H1 (cell line): Measurements from ENCODE around the gene MEGF11. TPM values are rescaled to one million over a fixed set of nuclear protein-coding genes. Genes with fewer than 3 reads are reported as not detected.

ENCODE experiments used
- CTCF ChIA-PET: fragments of 300-600 bp; sonication (Branson Sonifier 250); formaldehyde crosslinking; loops from one replicate; lab custom pipeline; 2021; ENCODE audit not compliant: partially characterized antibody; lab: Charles Lee
- POLR2A ChIA-PET: fragments of 300-600 bp; sonication (Branson Sonifier 250); formaldehyde crosslinking; loops from one replicate; lab custom pipeline; 2021; ENCODE audit warnings: inconsistent platforms; ENCODE audit not compliant: partially characterized antibody; lab: Charles Lee
- DNase-seq, 2 experiments: peaks; one replicate each; pipeline versions ENCODE4 v3.0.0 to v3.0.0-alpha.2; 2010 to 2022; ENCODE audit warnings: low spot score in 2 of 2, low read depth in 1 of 2, mixed read lengths in 1 of 2
- FAIRE-seq: peaks from 2 replicates; lab custom pipeline; 2011; peaks lifted over from hg19 to GRCh38; lab: Jason Lieb, UNC
- H2AFZ ChIP-seq: 2 replicates; pipeline ENCODE4 v1.8.1; 2012; ENCODE audit warnings: low read length, inconsistent platforms
- H2AK5ac ChIP-seq: 2 replicates; pipeline ENCODE4 v1.6.1; 2013; ENCODE audit warnings: low read depth, low read length
- H2BK120ac ChIP-seq: replicated peaks from 2 replicates; pipeline ENCODE3; 2013; ENCODE audit warnings: low read depth, low read length, inconsistent platforms
- H2BK12ac ChIP-seq: 2 replicates; pipeline ENCODE4 v1.6.1; 2013; ENCODE audit warnings: low read depth, low read length
- H2BK15ac ChIP-seq: 2 replicates; pipeline ENCODE4 v1.6.1; 2013; ENCODE audit warnings: low read length
- H2BK20ac ChIP-seq: 2 replicates; pipeline ENCODE4 v1.6.1; 2013; ENCODE audit warnings: low read length
- H2BK5ac ChIP-seq: 2 replicates; pipeline ENCODE4 v1.6.1; 2013; ENCODE audit warnings: low read depth, low read length
- H3K14ac ChIP-seq: 2 replicates; pipeline ENCODE4 v1.6.1; 2013; ENCODE audit warnings: inconsistent platforms; ENCODE audit not compliant: insufficient read length
- H3K18ac ChIP-seq: 2 replicates; pipeline ENCODE4 v1.6.1; 2013; ENCODE audit warnings: low read length; ENCODE audit errors: extremely low read depth
- H3K23ac ChIP-seq: 2 replicates; pipeline ENCODE4 v1.6.1; 2013; ENCODE audit warnings: inconsistent platforms; ENCODE audit not compliant: insufficient read length
- H3K23me2 ChIP-seq: 2 replicates; pipeline ENCODE4 v1.6.1; 2013; ENCODE audit warnings: low read depth, low read length
- H3K27ac ChIP-seq: 2 replicates; pipeline ENCODE4 v1.6.1; 2011; ENCODE audit warnings: low read depth, low read length, inconsistent platforms
- H3K27me3 ChIP-seq, 4 experiments: replicated peaks in 1 of 4; 1 replicate in 1 of 4; 2 replicates in 3 of 4; pipeline versions ENCODE4 v1.6.1 to v1.8.1; 2011 to 2013; ENCODE audit warnings: low read length in 3 of 4, mild to moderate bottlenecking in 3 of 4, inconsistent platforms in 2 of 4, mixed read lengths in 2 of 4, moderate library complexity in 1 of 4; ENCODE audit not compliant: control insufficient read depth in 3 of 4, insufficient read depth in 3 of 4; ENCODE audit errors: extremely low read depth in 1 of 4
- H3K36me3 ChIP-seq, 4 experiments: 2 replicates each; pipeline versions ENCODE4 v1.6.1 to v1.8.1; 2011 to 2013; ENCODE audit warnings: mild to moderate bottlenecking in 4 of 4, low read length in 3 of 4, moderate library complexity in 2 of 4, control low read depth in 1 of 4, inconsistent platforms in 1 of 4; ENCODE audit not compliant: insufficient read depth in 4 of 4, control insufficient read depth in 2 of 4
- H3K4ac ChIP-seq: replicated peaks from 2 replicates; pipeline ENCODE3; 2013; ENCODE audit warnings: low read length, low read depth, mixed read lengths, inconsistent platforms; ENCODE audit not compliant: insufficient read length
- H3K4me1 ChIP-seq, 4 experiments: replicated peaks in 1 of 4; 1 replicate in 1 of 4; 2 replicates in 3 of 4; pipeline versions ENCODE4 v1.6.1 to v1.8.1; 2011 to 2013; ENCODE audit warnings: low read length in 3 of 4, inconsistent platforms in 2 of 4, mixed read lengths in 1 of 4; ENCODE audit not compliant: insufficient read depth in 4 of 4, control insufficient read depth in 3 of 4
- H3K4me2 ChIP-seq, 2 experiments: 2 replicates each; pipeline versions ENCODE4 v1.6.1 to v1.8.1; 2011 to 2013; ENCODE audit warnings: low read depth in 2 of 2, low read length in 2 of 2, control low read depth in 1 of 2, inconsistent platforms in 1 of 2, mild to moderate bottlenecking in 1 of 2; ENCODE audit not compliant: insufficient read depth in 1 of 2
- H3K4me3 ChIP-seq, 4 experiments: fragments of 200-600, 300-600 bp in 1 of 4; sonication (generic), shearing (Covaris generic), sonication (Bioruptor Twin) in 1 of 4; 2 replicates each; pipeline versions ENCODE4 v1.5.1 to v1.8.1; 2011 to 2016; ENCODE audit warnings: low read length in 4 of 4, low read depth in 3 of 4, control low read depth in 2 of 4, inconsistent platforms in 2 of 4, mild to moderate bottlenecking in 2 of 4, mixed read lengths in 1 of 4, moderate library complexity in 1 of 4; ENCODE audit not compliant: insufficient read depth in 2 of 4; ENCODE audit errors: extremely low read depth in 1 of 4
- H3K56ac ChIP-seq: replicated peaks from 2 replicates; pipeline ENCODE3; 2013; ENCODE audit warnings: low read depth, mild to moderate bottlenecking, mixed read lengths, low read length, inconsistent platforms; ENCODE audit not compliant: insufficient read length
- H3K79me1 ChIP-seq: 2 replicates; pipeline ENCODE4 v1.6.1; 2013; ENCODE audit warnings: low read depth, low read length, control low read depth
- H3K79me2 ChIP-seq, 2 experiments: 2 replicates each; pipeline versions ENCODE4 v1.6.1 to v1.8.1; 2012 to 2013; ENCODE audit warnings: low read length in 2 of 2, mild to moderate bottlenecking in 2 of 2, inconsistent platforms in 1 of 2; ENCODE audit not compliant: insufficient read depth in 2 of 2, control insufficient read depth in 1 of 2
- H3K9ac ChIP-seq, 4 experiments: replicated peaks in 1 of 4; 1 replicate in 1 of 4; 2 replicates in 3 of 4; pipeline versions ENCODE4 v1.6.1 to v1.8.1; 2011 to 2013; ENCODE audit warnings: low read depth in 3 of 4, low read length in 3 of 4, control low read depth in 2 of 4, mild to moderate bottlenecking in 2 of 4, moderate library complexity in 2 of 4, inconsistent platforms in 1 of 4; ENCODE audit errors: extremely low read depth in 1 of 4
- H3K9me3 ChIP-seq, 2 experiments: 2 replicates each; pipeline versions ENCODE4 v1.6.1 to v1.8.1; 2012 to 2013; ENCODE audit warnings: mild to moderate bottlenecking in 2 of 2, moderate library complexity in 2 of 2, control low read depth in 1 of 2, inconsistent platforms in 1 of 2, low read depth in 1 of 2, low read length in 1 of 2, mixed read lengths in 1 of 2; ENCODE audit not compliant: insufficient read depth in 2 of 2
- H4K20me1 ChIP-seq, 2 experiments: replicated peaks in 1 of 2; 2 replicates each; pipeline versions ENCODE3 to v1.8.1; 2011 to 2013; ENCODE audit warnings: inconsistent platforms in 2 of 2, low read length in 2 of 2, mild to moderate bottlenecking in 1 of 2; ENCODE audit not compliant: insufficient read depth in 2 of 2, control insufficient read depth in 1 of 2
- H4K5ac ChIP-seq: 2 replicates; pipeline ENCODE4 v1.6.1; 2013; ENCODE audit warnings: low read length, low read depth, mixed read lengths, inconsistent platforms; ENCODE audit not compliant: insufficient read length
- H4K8ac ChIP-seq: 2 replicates; pipeline ENCODE4 v1.8.0; 2013; ENCODE audit warnings: mild to moderate bottlenecking, moderate library complexity, low read length, inconsistent platforms; ENCODE audit not compliant: insufficient read depth; ENCODE audit errors: extremely low read depth
- H4K91ac ChIP-seq: replicated peaks from 2 replicates; pipeline ENCODE3; 2013; ENCODE audit warnings: low read length, mixed read lengths, inconsistent platforms; ENCODE audit not compliant: insufficient read length
- BCL11A ChIP-seq, 2 experiments: IDR thresholded peaks; one replicate each; pipeline ENCODE4 v1.6.1; 2011; ENCODE audit warnings: low read depth in 2 of 2, low read length in 2 of 2, mild to moderate bottlenecking in 2 of 2
- BRCA1 ChIP-seq: IDR thresholded peaks from 2 replicates; pipeline ENCODE4 v1.6.1; 2012; ENCODE audit warnings: low read depth, low read length, improper control_type of control experiment
- CBX8 ChIP-seq: fragments of 300-800, 300-1000 bp; sonication (generic); IDR thresholded peaks from 2 replicates; pipeline ENCODE4 v1.7.1; 2016; ENCODE audit warnings: low read depth, low read length, borderline replicate concordance
- FOSL1 ChIP-seq: IDR thresholded peaks from 2 replicates; pipeline ENCODE4 v1.6.1; 2011; ENCODE audit warnings: mild to moderate bottlenecking, low read depth, low read length, moderate library complexity; ENCODE audit not compliant: insufficient read depth
- GTF2F1 ChIP-seq: IDR thresholded peaks from 2 replicates; pipeline ENCODE4 v1.6.1; 2012; ENCODE audit warnings: low read depth, low read length, improper control_type of control experiment, borderline replicate concordance
- KDM1A ChIP-seq: fragments of 200-600, 300-600 bp; sonication (generic); IDR thresholded peaks from 2 replicates; pipeline ENCODE4 v1.7.1; 2016; ENCODE audit warnings: mild to moderate bottlenecking, low read length, borderline replicate concordance
- RBBP5 ChIP-seq: IDR thresholded peaks from 2 replicates; pipeline ENCODE4 v1.7.1; 2012; ENCODE audit warnings: low read depth, mild to moderate bottlenecking, inconsistent platforms, low read length, moderate library complexity, borderline replicate concordance
- TAF1 ChIP-seq: IDR thresholded peaks from 2 replicates; pipeline ENCODE4 v1.6.1; 2011; ENCODE audit warnings: mild to moderate bottlenecking, low read depth, low read length
- TBP ChIP-seq: IDR thresholded peaks from 2 replicates; pipeline ENCODE4 v1.6.1; 2011; ENCODE audit warnings: low read depth, low read length, improper control_type of control experiment
- WGBS, 2 experiments: shearing (Covaris generic) in 1 of 2; methylation state at CpG; one replicate each; pipeline versions ENCODE4 v1.1.6 to v1.1.7; 2013 to 2015; ENCODE audit warnings: low lambda C conversion rate in 2 of 2, mixed read lengths in 2 of 2, inconsistent platforms in 1 of 2, low coverage in 1 of 2, missing lambda C conversion rate in 1 of 2; ENCODE audit not compliant: insufficient replicate concordance in 2 of 2, insufficient coverage in 1 of 2, insufficient read length in 1 of 2; ENCODE audit errors: extremely low coverage in 1 of 2, missing lambda C conversion rate in 1 of 2; 5-methylcytosine and 5-hydroxymethylcytosine counted together
- polyA plus RNA-seq, 7 experiments: library from polyadenylated mRNA; depleted of rRNA in 3 of 7; stranded (reverse) in 5 of 7; unstranded in 2 of 7; fragments of >200 nt in 5 of 7; fragments of 200-250 nt in 2 of 7; gene quantifications; 1 replicate in 5 of 7; 2 replicates in 1 of 7; 4 replicates in 1 of 7; pipeline versions ENCODE4 v1.2.1 to v1.2.3, GENCODE V29; 2011 to 2013; ENCODE audit warnings: missing spikeins in 2 of 7, mixed read lengths in 2 of 7
- total RNA-seq: library from RNA; stranded (reverse); fragmentation: NEBNext Ultra II Directional; extraction: Animal tissue kit (Norgen Biotek cat#: 25700); gene quantifications from 2 replicates; pipeline ENCODE4 v1.2.1, GENCODE V29; 2021

The MEGF11 gene
- total and polyA plus RNA-seq, 2 of the 8 experiments (the other 6 are each of a cell fraction or from before 2014, with no cell fraction given): 4.4 to 4.8 TPM

DNA sequence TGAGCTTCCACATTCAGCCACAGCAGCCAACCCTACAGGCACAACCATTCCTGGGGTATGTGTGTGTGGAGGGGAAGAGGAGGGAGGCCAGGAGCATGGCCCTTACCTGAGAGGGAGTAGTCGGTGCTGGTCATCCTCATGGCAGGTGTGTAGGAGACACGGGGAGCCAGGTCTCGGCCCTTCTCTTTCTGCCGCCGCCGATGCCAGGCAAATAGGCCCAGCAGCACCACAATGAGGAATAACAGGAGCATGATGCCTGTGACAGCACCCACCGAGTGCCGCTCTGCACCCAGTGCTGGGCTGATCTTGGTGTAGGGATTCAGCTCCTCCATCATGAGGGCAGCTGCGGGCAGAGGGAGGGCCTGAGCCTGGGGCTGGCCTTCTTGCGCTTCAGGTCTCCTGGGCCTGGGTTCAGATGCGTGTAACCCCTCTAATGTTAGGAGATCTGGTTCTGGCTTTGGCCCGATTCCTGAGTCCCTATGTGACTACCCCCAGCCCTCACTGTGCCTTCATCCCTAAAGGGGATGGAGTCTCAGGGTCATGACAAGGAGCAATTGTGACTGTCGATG lies 339.8 kb downstream of the MEGF11 start:
- Histone ChIP-seq H2BK20ac (no peak overlapping the region), H3K4ac (no peak overlapping the region), H2BK120ac (no peak overlapping the region), H3K9ac (no peak overlapping the region), H3K9me3 (no peaks in the 10 kb centered on the region), H3K36me3 (peaks cover 0 to 3% (median 0%) of the 10 kb centered on the region in 4 experiments; a peak in 1 of 8 replicates), H4K20me1 (peaks cover 5 to 8% of the 10 kb centered on the region in 2 experiments)
- no peak for FAIRE-seq
- 94% methylated on average over 11 of the region's 13 CpGs; no CpG with 5 or more reads in 1 of the 2 experiments for WGBS, 2 experiments
- no peak for TF ChIP-seq FOSL1
- TF ChIP-seq TAF1: no peak
- no peak for TF ChIP-seq GTF2F1
- no peak for TF ChIP-seq KDM1A
- no peak for TF ChIP-seq TBP
- no peak for TF ChIP-seq BRCA1
- TF ChIP-seq RBBP5: no peak
- TF ChIP-seq CBX8: no peak
- no peak for TF ChIP-seq BCL11A (IDR thresholded peaks at IDR 0.05; ENCODE audit: low read depth in 2 of 2, low read length in 2 of 2)
- TF ChIP-seq, all 59 proteins: peak for 0
- no peaks in the 10 kb centered on the region for H3K79me1 ChIP-seq
- no peak overlapping the region for H4K8ac ChIP-seq
- H2AK5ac ChIP-seq: no peak overlapping the region
- no peak overlapping the region for H3K14ac ChIP-seq
- POLR2A ChIA-PET: interaction anchor here (0.7 to 1.9 kb wide), 2 partner anchors 10 to 11 kb away, joined by 3 to 5 read pairs; no protein-coding TSS in a partner anchor
- H3K27me3 ChIP-seq: no peaks in the 10 kb centered on the region
- no peak overlapping the region for H3K27ac ChIP-seq
- no peak overlapping the region for H3K23ac ChIP-seq
- no peak overlapping the region for H3K4me2 ChIP-seq
- H3K23me2 ChIP-seq: no peaks in the 10 kb centered on the region
- no peak overlapping the region for H2BK12ac ChIP-seq
- H3K79me2 ChIP-seq: no peaks in the 10 kb centered on the region
- DNase-seq: no peak
- peaks cover 0 to 12% (median 2%) of the 10 kb centered on the region in 4 experiments; a peak in 5 of 7 replicates for H3K4me1 ChIP-seq
- CTCF ChIA-PET: interaction anchor here (0.5 to 6.2 kb wide), 7 partner anchors 11 to 589 kb away, joined by 3 to 46 read pairs (median 4); no protein-coding TSS in a partner anchor
- no peak overlapping the region for H2BK5ac ChIP-seq
- H3K4me3 ChIP-seq: no peak overlapping the region
- H3K56ac ChIP-seq: no peak overlapping the region
- no peak overlapping the region for H2AFZ ChIP-seq
- H3K18ac ChIP-seq: no peak overlapping the region
- no peak overlapping the region for H2BK15ac ChIP-seq
- no peak overlapping the region for H4K91ac ChIP-seq
- no peak overlapping the region for H4K5ac ChIP-seq
